ENCODE data around the gene SV2C. TPM values are rescaled to one million over a fixed set of nuclear protein-coding genes. Genes with fewer than 3 reads are reported as not detected.

SV2C gene
- total RNA-seq, 1 donor from 2014 or later = 0.18 TPM

GRCh38 chr5:76145945-76146344 lies 62.8 kb downstream of the SV2C start:
- no peak overlapping the region for H3K4me3 Mint-ChIP-seq
- H3K36me3 Mint-ChIP-seq = no peaks in the 10 kb centered on the region
- H3K9me3 Mint-ChIP-seq = no peaks in the 10 kb centered on the region
- DNase-seq (ENCODE audit: low spot score in 2 of 2, unreplicated experiment in 2 of 2) = no peak
- no peak overlapping the region for H3K27ac Mint-ChIP-seq
- peaks cover 3% of the 10 kb centered on the region for H3K4me1 Mint-ChIP-seq
- TF ChIP-seq, protein P1, sequence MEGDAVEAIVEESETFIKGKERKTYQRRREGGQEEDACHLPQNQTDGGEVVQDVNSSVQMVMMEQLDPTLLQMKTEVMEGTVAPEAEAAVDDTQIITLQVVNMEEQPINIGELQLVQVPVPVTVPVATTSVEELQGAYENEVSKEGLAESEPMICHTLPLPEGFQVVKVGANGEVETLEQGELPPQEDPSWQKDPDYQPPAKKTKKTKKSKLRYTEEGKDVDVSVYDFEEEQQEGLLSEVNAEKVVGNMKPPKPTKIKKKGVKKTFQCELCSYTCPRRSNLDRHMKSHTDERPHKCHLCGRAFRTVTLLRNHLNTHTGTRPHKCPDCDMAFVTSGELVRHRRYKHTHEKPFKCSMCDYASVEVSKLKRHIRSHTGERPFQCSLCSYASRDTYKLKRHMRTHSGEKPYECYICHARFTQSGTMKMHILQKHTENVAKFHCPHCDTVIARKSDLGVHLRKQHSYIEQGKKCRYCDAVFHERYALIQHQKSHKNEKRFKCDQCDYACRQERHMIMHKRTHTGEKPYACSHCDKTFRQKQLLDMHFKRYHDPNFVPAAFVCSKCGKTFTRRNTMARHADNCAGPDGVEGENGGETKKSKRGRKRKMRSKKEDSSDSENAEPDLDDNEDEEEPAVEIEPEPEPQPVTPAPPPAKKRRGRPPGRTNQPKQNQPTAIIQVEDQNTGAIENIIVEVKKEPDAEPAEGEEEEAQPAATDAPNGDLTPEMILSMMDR (IDR thresholded peaks at IDR 0.05; ENCODE audit: unreplicated experiment) = no peak
- peaks cover 1% of the 10 kb centered on the region for H3K27me3 Mint-ChIP-seq (ENCODE audit: low read depth)

DNA sequence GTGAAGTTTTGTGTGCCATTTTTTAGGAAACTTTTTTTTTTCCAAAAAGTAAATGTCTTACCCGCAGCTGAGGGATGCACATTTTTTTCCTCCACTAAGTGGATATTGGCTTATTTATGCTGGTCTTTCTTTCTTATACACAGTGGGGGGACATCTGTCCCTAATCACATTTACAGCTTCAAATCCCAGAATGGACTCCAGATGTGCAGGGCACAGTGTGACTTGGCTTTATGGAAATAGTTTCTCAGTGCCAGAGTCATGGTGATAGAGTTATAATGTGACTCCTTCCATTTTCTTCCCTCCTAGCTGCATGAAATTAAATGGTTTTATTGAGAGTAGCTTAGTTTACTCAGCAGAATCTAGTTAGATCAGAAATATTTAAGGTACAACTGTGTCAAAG lies 66.5 kb downstream of the SV2C start:
- Mint-ChIP-seq H3K4me1 (peaks cover 3% of the 10 kb centered on the region), H3K9me3 (no peaks in the 10 kb centered on the region), H3K27ac (no peak overlapping the region), H3K4me3 (no peak overlapping the region), H3K27me3 (ENCODE audit: low read depth) (peaks cover 8% of the 10 kb centered on the region), H3K36me3 (no peaks in the 10 kb centered on the region)
- no peak for DNase-seq (ENCODE audit: low spot score in 2 of 2, unreplicated experiment in 2 of 2)
- TF ChIP-seq, protein P1 (IDR thresholded peaks at IDR 0.05; ENCODE audit: unreplicated experiment) = no peak

- H3K4me3 Mint-ChIP-seq = no peak overlapping the region
- H3K27ac Mint-ChIP-seq = no peak overlapping the region
- H3K9me3 Mint-ChIP-seq = peaks cover 1% of the 10 kb centered on the region
- no peaks in the 10 kb centered on the region for H3K36me3 Mint-ChIP-seq
- peaks cover 3% of the 10 kb centered on the region for H3K4me1 Mint-ChIP-seq
- peaks cover 7% of the 10 kb centered on the region for H3K27me3 Mint-ChIP-seq (ENCODE audit: low read depth)
- TF ChIP-seq, protein P1 (IDR thresholded peaks at IDR 0.05; ENCODE audit: unreplicated experiment) = no peak
- no peak for DNase-seq (ENCODE audit: low spot score in 2 of 2, unreplicated experiment in 2 of 2)
These were observed 69.0 kb downstream of the SV2C start for GRCh38 chr5:76152161-76152560.

DNA sequence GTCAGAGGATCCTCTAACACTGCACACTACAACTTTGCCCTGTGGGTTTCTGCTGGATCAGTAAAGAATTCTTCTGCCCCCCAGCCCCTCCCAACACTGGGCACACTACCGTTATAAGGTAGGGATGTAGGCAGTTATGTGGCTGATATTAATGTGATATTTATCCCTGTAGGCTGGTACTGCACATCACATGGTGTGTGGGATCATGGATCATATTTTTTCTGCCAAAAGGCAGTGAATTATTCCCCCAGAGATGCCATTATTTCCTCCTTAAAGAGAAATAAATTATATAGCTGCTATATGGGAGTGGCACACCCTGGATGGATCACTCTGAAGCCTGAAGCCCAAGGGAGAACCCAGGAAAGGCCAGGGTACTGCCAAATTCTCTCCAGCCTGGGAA lies 69.5 kb downstream of the SV2C start:
- Mint-ChIP-seq H3K27me3 (ENCODE audit: low read depth) (peaks cover 7% of the 10 kb centered on the region), H3K27ac (no peak overlapping the region), H3K4me3 (no peak overlapping the region), H3K9me3 (peaks cover 4% of the 10 kb centered on the region), H3K36me3 (no peaks in the 10 kb centered on the region), H3K4me1 (no peaks in the 10 kb centered on the region)
- no peak for DNase-seq (ENCODE audit: low spot score in 2 of 2, unreplicated experiment in 2 of 2)
- TF ChIP-seq, protein P1 (IDR thresholded peaks at IDR 0.05; ENCODE audit: unreplicated experiment) = no peak

GRCh38 chr5:76153271-76153670 lies 70.1 kb downstream of the SV2C start:
- Mint-ChIP-seq H3K27ac (no peak overlapping the region), H3K4me1 (no peaks in the 10 kb centered on the region), H3K4me3 (no peak overlapping the region), H3K9me3 (peaks cover 4% of the 10 kb centered on the region), H3K36me3 (no peaks in the 10 kb centered on the region), H3K27me3 (ENCODE audit: low read depth) (peaks cover 7% of the 10 kb centered on the region)
- TF ChIP-seq, protein P1 (IDR thresholded peaks at IDR 0.05; ENCODE audit: unreplicated experiment) = no peak
- no peak for DNase-seq (ENCODE audit: low spot score in 2 of 2, unreplicated experiment in 2 of 2)
